Large intestine (tissue), 3 donors: Measurements from ENCODE around the gene SYF2. TPM values are rescaled to one million over a fixed set of nuclear protein-coding genes. Genes with fewer than 3 reads are reported as not detected.

Experiments
- DNase-seq, 2 donors: peaks; one replicate each; pipeline versions ENCODE4 v3.0.0 to v3.0.0-alpha.2; 2013
- H3K27ac ChIP-seq: one replicate; pipeline ENCODE4 v1.5.1; 2013; ENCODE audit warnings: low read length
- H3K27me3 ChIP-seq: 2 replicates; pipeline ENCODE4 v1.6.1; 2013; ENCODE audit warnings: low read length; ENCODE audit not compliant: control insufficient read depth, insufficient read depth
- H3K36me3 ChIP-seq: 2 replicates; pipeline ENCODE4 v1.6.1; 2013; ENCODE audit warnings: low read length; ENCODE audit not compliant: control insufficient read depth, insufficient read depth
- H3K4me1 ChIP-seq: one replicate; pipeline ENCODE4 v1.6.1; 2013; ENCODE audit warnings: low read length; ENCODE audit not compliant: control insufficient read depth, insufficient read depth
- H3K4me3 ChIP-seq: one replicate; pipeline ENCODE4 v1.5.1; 2013; ENCODE audit warnings: low read length
- H3K9me3 ChIP-seq: one replicate; pipeline ENCODE4 v1.6.1; 2013; ENCODE audit warnings: mild to moderate bottlenecking, low read depth, low read length, moderate library complexity; ENCODE audit not compliant: control insufficient read depth
- WGBS: methylation state at CpG from one replicate; pipeline ENCODE4 v1.1.5; 2013; ENCODE audit warnings: low lambda C conversion rate; ENCODE audit not compliant: insufficient coverage; 5-methylcytosine and 5-hydroxymethylcytosine counted together
- polyA plus RNA-seq: library from polyadenylated mRNA; unstranded; fragments of 120-200 nt; gene quantifications from one replicate; pipeline ENCODE4 v1.2.1, GENCODE V29; 2013

Gene SYF2
- polyA plus RNA-seq, 1 donor: 70.3 TPM

DNA sequence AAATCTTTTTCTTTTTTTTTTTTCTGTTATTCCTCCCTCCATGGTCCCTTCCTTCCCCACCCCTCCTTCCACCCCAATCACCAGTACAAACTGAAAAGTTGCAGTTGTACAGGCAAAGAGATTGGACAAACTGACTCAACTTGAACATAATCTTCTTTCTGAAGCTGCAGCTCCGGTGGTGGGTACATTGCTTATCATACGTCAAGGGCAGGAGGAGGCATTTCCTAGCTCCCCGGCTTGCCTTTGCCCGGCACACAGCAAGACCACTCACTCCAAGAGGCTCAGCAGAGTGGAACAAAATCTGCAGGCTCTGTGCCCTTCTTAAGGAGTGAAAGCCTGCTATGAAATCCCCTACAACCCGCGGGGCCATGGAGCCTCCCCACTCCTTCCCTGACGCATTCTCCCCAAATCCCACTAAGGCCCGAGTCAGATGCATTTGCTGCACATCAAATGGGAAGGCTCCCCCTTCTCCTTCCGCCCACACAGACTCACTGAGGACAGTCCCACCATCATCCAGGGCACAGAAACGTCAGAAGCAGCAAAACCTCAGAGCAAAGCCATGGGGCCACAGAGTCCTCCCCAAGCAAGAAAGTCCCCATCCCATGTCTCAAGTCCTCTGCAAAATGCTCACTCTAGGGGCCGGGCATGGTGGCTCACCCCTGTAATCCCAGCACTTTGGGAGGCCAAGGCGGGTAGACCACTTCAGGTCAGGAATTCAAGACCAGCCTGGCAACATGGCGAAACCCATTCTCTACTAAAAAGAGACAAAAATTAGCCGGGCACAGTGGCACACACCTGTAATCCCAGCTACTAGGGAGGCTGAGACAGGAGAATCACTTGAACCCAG is 45.9 kb downstream of the SYF2 start:
- WGBS: no CpG with 5 or more reads among the region's 14 CpGs
- no peaks in the 10 kb centered on the region for H3K9me3 ChIP-seq
- H3K4me3 ChIP-seq: no peak overlapping the region
- H3K27ac ChIP-seq: no peak overlapping the region
- no peaks in the 10 kb centered on the region for H3K36me3 ChIP-seq
- no peaks in the 10 kb centered on the region for H3K4me1 ChIP-seq
- no peak for DNase-seq
- H3K27me3 ChIP-seq: no peaks in the 10 kb centered on the region

DNA sequence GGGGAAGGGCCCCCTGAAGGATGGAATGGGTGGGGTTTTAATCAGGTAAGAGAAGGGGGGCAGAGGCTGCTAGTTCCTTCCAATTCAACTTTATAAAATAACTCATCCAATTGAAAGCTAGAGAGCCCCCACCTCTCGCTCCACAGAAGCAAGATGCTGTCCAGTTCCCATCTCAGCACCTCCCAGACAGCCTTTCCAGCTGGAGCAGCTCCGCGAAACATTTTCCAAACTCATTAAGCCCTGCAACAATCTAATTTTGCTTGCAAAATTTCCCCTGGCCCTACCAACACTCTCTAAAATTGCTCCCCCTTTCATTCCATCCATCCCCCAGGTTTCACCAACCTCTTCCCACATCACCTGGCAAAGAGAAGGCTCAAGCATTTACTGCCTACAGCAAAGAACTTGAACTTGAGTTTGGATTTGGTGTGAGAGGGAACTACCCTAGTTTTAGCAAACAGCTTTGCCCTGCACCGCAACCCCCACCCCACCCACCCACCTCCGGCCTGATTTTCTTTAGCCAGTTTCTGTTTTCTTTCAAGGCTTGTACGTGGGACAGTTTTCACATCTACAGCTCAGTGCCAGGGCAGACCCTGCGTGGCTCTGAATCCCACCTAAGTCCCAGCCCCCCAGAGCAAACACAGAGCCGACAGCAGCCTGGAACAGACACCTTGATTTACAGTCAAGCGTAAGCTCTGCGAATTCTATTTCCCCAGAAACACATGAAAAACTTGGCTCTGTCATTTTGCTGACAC is 46.7 kb downstream of the SYF2 start:
- no CpG with 5 or more reads among the region's 10 CpGs for WGBS
- DNase-seq: no peak
- no peaks in the 10 kb centered on the region for H3K27me3 ChIP-seq
- H3K4me3 ChIP-seq: no peak overlapping the region
- no peaks in the 10 kb centered on the region for H3K4me1 ChIP-seq
- H3K27ac ChIP-seq: no peak overlapping the region
- no peaks in the 10 kb centered on the region for H3K36me3 ChIP-seq
- H3K9me3 ChIP-seq: no peaks in the 10 kb centered on the region

DNA sequence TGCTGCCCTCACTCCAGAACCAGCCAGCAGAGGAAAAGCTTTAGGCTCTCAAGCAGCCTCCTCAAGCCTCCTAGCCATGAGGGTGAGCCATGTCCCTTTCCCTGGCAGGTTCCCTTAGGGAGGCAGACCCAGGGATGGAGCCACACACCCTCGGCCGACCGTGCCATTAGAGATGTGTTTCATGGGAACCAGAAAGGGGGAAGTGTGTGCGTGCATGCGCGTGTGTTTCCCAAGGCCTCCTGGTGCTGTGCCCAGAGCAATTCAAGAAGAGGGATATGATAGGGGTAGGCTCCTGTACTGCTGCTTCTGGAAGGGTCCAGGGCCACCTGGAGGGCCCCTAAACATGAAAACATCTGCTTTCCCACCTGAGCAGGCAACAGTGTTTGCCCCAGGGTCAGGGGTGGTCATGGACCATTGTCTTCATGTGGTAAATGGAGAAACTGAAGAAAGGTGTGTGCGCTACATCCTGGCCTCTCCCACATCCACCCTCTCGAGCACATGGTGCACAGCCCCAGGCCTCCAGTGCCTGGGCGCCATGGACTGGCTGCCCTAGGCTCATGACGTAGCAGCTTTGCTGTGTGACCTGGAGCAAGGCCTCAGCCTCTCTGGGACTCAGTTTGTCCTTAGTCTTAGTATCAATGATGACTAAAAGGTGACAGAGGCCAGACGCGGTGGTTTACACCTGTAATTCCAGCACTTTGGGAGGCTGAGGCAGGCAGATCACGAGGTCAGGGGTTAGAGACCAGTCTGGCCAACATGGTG is 48.1 kb downstream of the SYF2 start:
- no peak for DNase-seq
- H3K9me3 ChIP-seq: no peaks in the 10 kb centered on the region
- H3K4me1 ChIP-seq: no peaks in the 10 kb centered on the region
- H3K36me3 ChIP-seq: no peaks in the 10 kb centered on the region
- WGBS: no CpG with 5 or more reads among the region's 13 CpGs
- H3K4me3 ChIP-seq: no peak overlapping the region
- H3K27me3 ChIP-seq: no peaks in the 10 kb centered on the region
- H3K27ac ChIP-seq: no peak overlapping the region

DNA sequence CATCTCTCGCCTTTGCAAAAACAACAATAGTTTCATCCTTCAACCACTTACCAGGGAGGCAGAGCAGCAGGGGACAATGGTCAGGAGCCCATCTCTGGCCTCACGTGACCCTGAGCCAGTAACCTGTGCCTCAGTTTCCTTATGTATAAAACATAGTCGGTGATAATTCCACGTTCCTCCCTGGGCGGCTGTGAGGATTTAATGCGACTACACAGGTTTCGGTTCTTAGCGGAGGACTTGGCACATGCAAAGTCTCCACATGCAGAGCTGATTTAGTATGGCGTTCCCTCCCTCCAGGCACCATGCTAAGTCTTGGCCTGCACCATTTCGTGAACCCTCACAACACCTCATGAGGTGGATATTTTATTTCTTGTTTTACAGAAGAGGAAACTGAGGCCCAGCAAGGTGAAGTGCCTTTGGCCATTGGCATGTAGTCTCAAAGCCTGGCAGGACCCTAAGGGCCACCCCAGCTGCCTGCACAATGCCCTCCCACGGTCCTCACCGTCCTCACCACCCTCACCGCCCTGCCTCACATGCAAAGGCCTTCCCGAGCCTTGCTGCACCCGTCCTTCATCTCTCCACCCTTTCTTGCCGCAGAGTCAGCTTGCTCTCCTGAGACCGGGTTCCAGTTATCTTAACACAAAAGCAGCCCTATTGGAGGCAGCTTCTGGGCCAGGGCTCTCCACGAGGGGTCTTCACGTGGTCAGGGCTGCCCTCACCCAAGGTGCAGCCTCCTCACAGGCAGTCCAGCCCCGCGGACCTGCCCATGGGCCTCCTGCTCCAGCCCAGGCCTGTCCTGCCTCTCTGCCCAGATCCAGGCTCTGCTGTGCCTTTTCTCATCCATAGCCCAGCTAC is 48.9 kb downstream of the SYF2 start:
- H3K36me3 ChIP-seq: no peaks in the 10 kb centered on the region
- no peak overlapping the region for H3K4me3 ChIP-seq
- no CpG with 5 or more reads among the region's 21 CpGs for WGBS
- no peaks in the 10 kb centered on the region for H3K27me3 ChIP-seq
- H3K27ac ChIP-seq: no peak overlapping the region
- H3K9me3 ChIP-seq: no peaks in the 10 kb centered on the region
- no peaks in the 10 kb centered on the region for H3K4me1 ChIP-seq
- DNase-seq: no peak

DNA sequence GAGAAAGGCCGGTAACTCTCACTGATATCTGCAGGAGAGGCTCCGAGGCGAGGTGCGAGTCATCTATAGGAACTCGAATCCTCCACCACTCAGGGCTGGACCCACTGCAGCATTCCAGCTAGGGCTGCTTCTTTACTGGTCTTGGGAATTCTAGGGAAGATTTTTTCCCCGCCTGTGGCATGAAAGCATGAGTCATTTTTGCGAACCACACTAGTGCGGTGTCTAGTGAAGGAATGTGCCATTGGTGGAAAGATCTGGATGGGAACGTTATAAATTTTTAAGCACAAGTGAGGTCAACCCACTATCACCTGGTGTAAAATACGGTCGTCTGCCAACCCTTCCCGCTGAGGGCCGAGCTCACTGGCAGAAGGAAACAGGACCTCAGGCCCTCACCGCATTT is 49.7 kb downstream of the SYF2 start:
- Histone ChIP-seq H3K9me3 (no peaks in the 10 kb centered on the region), H3K4me1 (no peaks in the 10 kb centered on the region), H3K36me3 (no peaks in the 10 kb centered on the region), H3K27ac (no peak overlapping the region), H3K4me3 (no peak overlapping the region), H3K27me3 (no peaks in the 10 kb centered on the region)
- no CpG with 5 or more reads among the region's 14 CpGs for WGBS
- no peak for DNase-seq

DNA sequence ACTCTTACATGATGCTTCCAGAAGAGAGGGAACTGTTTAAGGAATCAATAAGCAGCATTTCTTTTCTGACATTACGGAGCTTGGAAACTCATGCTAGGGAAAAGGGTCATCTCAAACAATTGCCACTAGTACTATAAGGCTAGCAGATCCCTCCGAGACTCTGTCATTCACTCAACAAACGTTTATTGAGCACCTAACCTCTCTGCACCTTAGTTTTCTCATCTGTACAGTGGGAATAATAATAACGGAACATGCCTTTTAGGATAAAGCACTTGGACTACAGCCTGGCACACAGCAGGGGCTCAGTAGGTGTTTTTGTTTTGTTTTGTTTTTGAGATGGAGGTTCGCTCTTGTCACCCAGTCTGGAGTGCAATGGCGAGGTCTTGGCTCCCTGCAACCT is 51.3 kb downstream of the SYF2 start:
- Histone ChIP-seq H3K27me3 (no peaks in the 10 kb centered on the region), H3K9me3 (no peaks in the 10 kb centered on the region), H3K4me1 (no peaks in the 10 kb centered on the region), H3K4me3 (no peak overlapping the region), H3K36me3 (no peaks in the 10 kb centered on the region), H3K27ac (no peak overlapping the region)
- WGBS: no CpG with 5 or more reads among the region's 6 CpGs
- DNase-seq: no peak

DNA sequence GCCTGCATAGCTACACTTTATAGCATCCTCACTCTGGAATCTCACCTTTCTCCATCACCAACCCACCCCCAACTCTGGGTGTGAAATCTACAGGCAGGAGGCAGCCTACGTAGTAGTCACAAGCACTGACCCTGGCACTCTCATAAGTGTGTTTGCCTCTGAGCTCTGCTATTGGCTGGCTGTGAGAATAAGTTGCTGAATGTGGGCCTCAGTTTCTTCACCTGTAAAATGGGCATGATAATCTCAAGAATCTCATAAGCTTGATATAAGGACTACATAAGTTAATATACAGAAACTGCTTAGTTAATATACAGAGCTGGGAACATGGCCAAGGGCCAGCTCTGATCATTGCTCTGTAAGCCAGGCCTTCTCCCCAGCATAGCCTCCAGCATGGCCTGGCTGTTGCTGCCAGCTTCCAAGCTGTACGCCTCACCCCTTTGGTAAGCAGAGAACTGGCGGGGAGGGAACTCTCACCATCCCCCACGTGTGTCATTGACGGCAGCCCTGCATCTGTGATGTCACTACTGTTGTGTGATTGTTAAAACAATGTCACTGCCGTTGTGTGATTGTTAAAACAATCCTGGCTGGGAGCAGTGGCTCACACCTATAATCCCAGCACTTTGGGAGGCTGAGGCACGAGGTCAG is 53.3 kb downstream of the SYF2 start:
- DNase-seq: no peak
- H3K4me3 ChIP-seq: no peak overlapping the region
- no peaks in the 10 kb centered on the region for H3K36me3 ChIP-seq
- no peak overlapping the region for H3K27ac ChIP-seq
- H3K27me3 ChIP-seq: no peaks in the 10 kb centered on the region
- H3K9me3 ChIP-seq: no peaks in the 10 kb centered on the region
- WGBS: no CpG with 5 or more reads among the region's 7 CpGs
- H3K4me1 ChIP-seq: no peaks in the 10 kb centered on the region

DNA sequence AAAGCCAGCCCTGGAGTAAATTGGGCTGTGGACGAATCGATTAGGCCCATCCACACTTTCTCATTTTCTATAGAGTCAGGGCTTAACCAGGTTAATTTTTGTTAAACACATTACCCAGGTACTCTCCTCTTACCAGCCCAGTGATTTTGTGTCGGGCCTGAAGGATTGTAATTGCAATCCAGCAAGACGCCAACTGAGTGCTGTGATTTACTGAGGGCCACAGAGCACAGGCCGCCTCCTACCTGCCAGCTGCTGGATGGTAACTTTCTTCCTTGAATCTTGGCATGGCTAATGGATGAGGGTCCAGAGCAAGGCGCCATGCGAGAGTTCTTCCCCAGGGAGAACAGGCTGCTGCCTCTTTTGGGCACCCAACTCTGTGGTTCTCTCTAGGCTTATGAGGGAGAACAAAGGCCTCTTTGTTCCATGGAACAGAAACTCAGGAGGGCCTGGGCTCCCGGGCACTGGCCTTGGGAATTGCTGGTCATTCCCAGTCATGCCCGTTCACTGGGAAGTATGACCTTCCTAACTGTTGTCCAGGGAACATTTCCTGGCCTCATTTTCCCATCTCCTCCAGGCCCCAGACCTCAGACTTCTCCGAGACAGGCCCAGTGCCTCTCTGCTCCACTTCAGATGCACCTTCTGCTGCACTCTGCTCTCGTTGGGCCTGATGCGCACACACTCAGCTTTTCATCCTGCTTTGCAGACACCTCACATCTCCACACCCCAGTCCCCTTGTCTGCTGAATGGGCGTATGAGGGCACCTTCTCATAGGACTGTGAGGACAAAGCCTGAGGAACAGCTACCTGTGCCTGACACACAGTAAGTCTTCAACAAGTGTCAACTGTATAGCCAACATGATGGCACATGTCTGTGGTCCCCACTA is 57.3 kb downstream of the SYF2 start:
- WGBS: 40% methylated on average over 1 of the region's 13 CpGs
- Histone ChIP-seq H3K9me3 (no peaks in the 10 kb centered on the region), H3K4me3 (no peak overlapping the region), H3K36me3 (no peaks in the 10 kb centered on the region), H3K27me3 (no peaks in the 10 kb centered on the region), H3K4me1 (peaks cover 2% of the 10 kb centered on the region), H3K27ac (no peak overlapping the region)
- DNase-seq: no peak

DNA sequence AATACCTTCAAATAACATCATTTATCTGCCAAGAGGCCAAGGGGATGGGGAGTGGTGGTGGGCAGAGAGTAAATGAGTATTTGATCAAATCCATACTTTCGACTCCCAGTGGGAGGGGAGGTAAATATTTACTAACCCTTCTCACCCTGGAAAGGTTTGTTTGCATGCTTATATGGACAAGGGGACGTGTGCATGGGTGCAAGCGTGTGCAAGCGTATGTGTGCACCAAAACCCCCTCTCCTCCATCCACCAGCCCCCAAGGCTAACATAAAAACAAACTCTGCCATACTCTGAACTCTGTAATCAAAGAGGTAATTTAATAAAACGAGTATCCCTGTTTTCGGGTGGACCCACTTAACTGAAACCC is 58.0 kb downstream of the SYF2 start:
- WGBS: no CpG with 5 or more reads among the region's 6 CpGs
- H3K27me3 ChIP-seq: no peaks in the 10 kb centered on the region
- H3K4me1 ChIP-seq: peaks cover 8% of the 10 kb centered on the region
- DNase-seq: no peak
- no peak overlapping the region for H3K27ac ChIP-seq
- H3K36me3 ChIP-seq: no peaks in the 10 kb centered on the region
- H3K4me3 ChIP-seq: no peak overlapping the region
- no peaks in the 10 kb centered on the region for H3K9me3 ChIP-seq
